Ovary (tissue), 3 donors: ENCODE results near the gene ZFPM1.

Experiments used
- CTCF ChIP-seq, 3 donors: fragments of 450-650 bp in 2 of 3; fragments of 200-600 bp in 1 of 3; IDR thresholded peaks; one replicate each; pipeline versions ENCODE4 v1.5.1 to v1.8.0; 2016 to 2022; ENCODE audit warnings: antibody characterized with exemption in 3 of 3, mild to moderate bottlenecking in 1 of 3
- EP300 ChIP-seq: sonication (generic); formaldehyde crosslinking; IDR thresholded peaks from one replicate; pipeline ENCODE4 v1.6.1; 2017; ENCODE audit warnings: antibody characterized with exemption
- donor health status: DM: no; HTN: no; CAD: no.

- no peak for TF ChIP-seq CTCF (IDR thresholded peaks at IDR 0.05)
- TF ChIP-seq EP300 = no peak
Measured at GRCh38 chr16:88523309-88524161, 70.5 kb downstream of the ZFPM1 start.
